HepG2 (cell line): ENCODE measurements around the gene NRG3. TPM values are rescaled to one million over a fixed set of nuclear protein-coding genes. Genes with fewer than 3 reads are reported as not detected.

Experiments used
- ATAC-seq: fragments of 200-7000 bp; cut with Tn5 transposase; 3 replicates; pipeline ENCODE4 v1.9.1; 2020; ENCODE audit warnings: mild to moderate bottlenecking, moderate library complexity
- BruUV-seq: library from RNA; stranded (reverse); fragments of 400-500 nt; replicated peaks from 2 replicates; lab custom pipeline; 2021; lab: Mats Ljungman, UMichigan
- CTCF ChIA-PET: fragments of 300-600 bp; formaldehyde crosslinking; extraction: SDS; loops from one replicate; lab custom pipeline; 2021; ENCODE audit warnings: low total read pairs, inconsistent platforms, low intra/inter-chr PET ratio; lab: Yijun Ruan, JAX
- POLR2A ChIA-PET: fragments of 350-600 bp; sonication (Branson Sonifier 250); formaldehyde crosslinking; loops from one replicate; lab custom pipeline; 2020; ENCODE audit warnings: antibody characterized with exemption, inconsistent platforms; lab: Yijun Ruan, JAX
- DNase-seq: peaks from one replicate; pipeline ENCODE4 v3.0.0-alpha.2; 2015; ENCODE audit warnings: low spot score
- FAIRE-seq: peaks from 3 replicates; lab custom pipeline; 2011; peaks lifted over from hg19 to GRCh38; lab: Jason Lieb, UNC
- H2AFZ ChIP-seq: one replicate; pipeline ENCODE4 v1.6.1; 2011; ENCODE audit warnings: low read length, inconsistent platforms
- H3K27ac ChIP-seq: fragments of 300-600 bp; 3 replicates; pipeline ENCODE4 v1.8.0; 2011; ENCODE audit warnings: mixed run types, mild to moderate bottlenecking, mixed read lengths, low read length, inconsistent platforms; ENCODE audit not compliant: insufficient read depth; ENCODE audit errors: extremely low read length
- H3K27me3 ChIP-seq, 2 experiments: fragments of 200-600 bp in 1 of 2; 2 replicates in 1 of 2; 3 replicates in 1 of 2; pipeline versions ENCODE4 v1.6.0 to v1.8.0; 2011; ENCODE audit warnings: low read length in 2 of 2, mild to moderate bottlenecking in 2 of 2, moderate library complexity in 2 of 2, inconsistent platforms in 1 of 2; ENCODE audit not compliant: insufficient read depth in 2 of 2, control insufficient read depth in 1 of 2
- H3K36me3 ChIP-seq, 2 experiments: fragments of 200-600 bp in 1 of 2; replicated peaks in 1 of 2; 2 replicates in 1 of 2; 3 replicates in 1 of 2; pipeline versions ENCODE4 v1.5.1 to v1.8.0; 2011; ENCODE audit warnings: low read length in 2 of 2, inconsistent platforms in 1 of 2; ENCODE audit not compliant: insufficient read depth in 2 of 2, control insufficient read depth in 1 of 2
- H3K4me1 ChIP-seq: 2 replicates; pipeline ENCODE4 v1.5.1; 2012; ENCODE audit warnings: low read length, inconsistent platforms; ENCODE audit not compliant: insufficient read depth
- H3K4me2 ChIP-seq: 2 replicates; pipeline ENCODE4 v1.6.0; 2011; ENCODE audit warnings: low read depth, low read length, inconsistent platforms
- H3K4me3 ChIP-seq, 3 experiments: fragments of 200-600 bp in 1 of 3; sonication (generic), shearing (Covaris generic) in 1 of 3; replicated peaks in 1 of 3; 2 replicates each; pipeline ENCODE4 v1.5.1; 2011 to 2016; ENCODE audit warnings: low read length in 3 of 3, inconsistent platforms in 2 of 3, low read depth in 2 of 3, mild to moderate bottlenecking in 2 of 3, control low read depth in 1 of 3, mixed read lengths in 1 of 3; ENCODE audit not compliant: insufficient read depth in 1 of 3
- H3K79me2 ChIP-seq: one replicate; pipeline ENCODE4 v1.6.1; 2011; ENCODE audit warnings: low read length, inconsistent platforms; ENCODE audit not compliant: insufficient read depth
- H3K9ac ChIP-seq: 2 replicates; pipeline ENCODE4 v1.6.0; 2011; ENCODE audit warnings: mild to moderate bottlenecking, low read depth, low read length, inconsistent platforms; ENCODE audit not compliant: insufficient read depth
- H3K9me3 ChIP-seq: 2 replicates; pipeline ENCODE4 v1.5.1; 2012; ENCODE audit warnings: mild to moderate bottlenecking, low read length
- H4K20me1 ChIP-seq: 2 replicates; pipeline ENCODE4 v1.6.0; 2011; ENCODE audit warnings: inconsistent platforms, mild to moderate bottlenecking, low read length, moderate library complexity; ENCODE audit not compliant: insufficient read depth
- CEBPB ChIP-seq: IDR thresholded peaks from 2 replicates; pipeline ENCODE4 v1.6.1; 2011; ENCODE audit warnings: low read depth, low read length, improper control_type of control experiment, borderline replicate concordance
- JDP2 ChIP-seq: sonication (generic); formaldehyde crosslinking; IDR thresholded peaks from 2 replicates; pipeline ENCODE4 v1.8.1; 2022; ENCODE audit warnings: missing genetic modification reagents, borderline replicate concordance
- KAT7 ChIP-seq: IDR thresholded peaks from 2 replicates; pipeline ENCODE4 v1.6.1; 2018; ENCODE audit warnings: borderline replicate concordance, missing compliant biosample characterization
- ZNF737 ChIP-seq: sonication (generic); formaldehyde crosslinking; IDR thresholded peaks from 2 replicates; pipeline ENCODE4 v1.5.0; 2020; ENCODE audit warnings: missing genetic modification reagents, mild to moderate bottlenecking, borderline replicate concordance
- WGBS: methylation state at CpG from one replicate; pipeline ENCODE4 v1.1.6; 2017; ENCODE audit warnings: low lambda C conversion rate; 5-methylcytosine and 5-hydroxymethylcytosine counted together
- in situ Hi-C: cut with HindIII; loops from 2 replicates; pipeline ENCODE4 v1.10.0; 2017; ENCODE audit warnings: low pct_unique_long_range_greater_than_20kb; ENCODE audit not compliant: extremely low pct_ligation_motif_present
- intact Hi-C: fragments of 100-400 bp; cut with micrococcal nuclease; formaldehyde crosslinking; loops from one replicate; pipeline ENCODE4 v1.10.0; 2022; ENCODE audit not compliant: unreplicated experiment
- polyA plus RNA-seq, 8 experiments: library from polyadenylated mRNA; depleted of rRNA in 3 of 8; stranded (reverse) in 7 of 8; unstranded in 1 of 8; fragments of >200 nt; fragmentation: Illumina TruSeq in 4 of 8; extraction: Trizol in 4 of 8; gene quantifications; 2 replicates each; pipeline versions ENCODE4 v1.2.1 to v1.2.3, GENCODE V29; 2011 to 2016; ENCODE audit warnings: low read depth in 4 of 8, missing spikeins in 1 of 8, mixed read lengths in 1 of 8; ENCODE audit not compliant: insufficient read depth in 1 of 8
- total RNA-seq, 5 experiments: library from RNA; depleted of rRNA; stranded (reverse); fragments of >200 nt; fragmentation: Illumina TruSeq; extraction: Trizol; gene quantifications; 2 replicates each; pipeline ENCODE4 v1.2.3, GENCODE V29; 2016; ENCODE audit warnings: low read depth in 1 of 5

NRG3 gene
- total and polyA plus RNA-seq, 2 of the 13 experiments (the other 11 are each of a cell fraction or from before 2014, with no cell fraction given) = not detected

DNA sequence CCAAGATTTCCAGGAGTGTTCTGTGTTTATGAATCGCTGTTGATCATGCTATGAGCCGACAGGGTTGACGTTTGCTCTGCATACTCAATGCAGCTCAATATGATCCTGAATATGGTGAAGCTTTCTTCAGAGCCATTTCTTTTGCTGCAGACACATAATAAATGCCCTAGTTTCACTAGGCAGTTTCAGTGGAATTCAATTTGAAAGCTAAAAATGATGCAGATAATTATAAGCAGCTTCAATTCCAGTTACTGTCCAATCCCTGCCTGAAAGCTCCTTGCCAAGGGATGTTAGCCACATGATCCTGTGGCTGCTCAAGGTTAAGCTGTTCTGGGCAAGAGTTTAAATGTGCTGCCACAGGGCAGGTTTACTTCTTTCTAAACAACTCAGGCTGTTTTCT is 805.6 kb downstream of the NRG3 start:
- DNase-seq (no peak), FAIRE-seq (no peak), ATAC-seq (no peak)
- no peak overlapping the region for H3K9ac ChIP-seq
- intact Hi-C loops (no loop called here), in situ Hi-C loops (no loop called here)
- H3K9me3 ChIP-seq = peaks cover 77% of the 10 kb centered on the region
- WGBS = 0% methylated on average over 3 of the region's 3 CpGs
- no peak overlapping the region for H3K4me2 ChIP-seq
- H3K79me2 ChIP-seq = no peaks in the 10 kb centered on the region
- no TSS peak for BruUV-seq
- H3K27ac ChIP-seq = no peak overlapping the region
- H3K36me3 ChIP-seq = no peaks in the 10 kb centered on the region
- H4K20me1 ChIP-seq = no peaks in the 10 kb centered on the region
- no peak for TF ChIP-seq JDP2 (CRISPR knock-in tag)
- no peak for TF ChIP-seq ZNF737 (CRISPR knock-in tag)
- no peaks in the 10 kb centered on the region for H3K4me1 ChIP-seq
- no peaks in the 10 kb centered on the region for H3K27me3 ChIP-seq
- no peak overlapping the region for H2AFZ ChIP-seq
- ChIA-PET POLR2A (no interaction called here), CTCF (no interaction called here)
- H3K4me3 ChIP-seq = no peak overlapping the region

DNA sequence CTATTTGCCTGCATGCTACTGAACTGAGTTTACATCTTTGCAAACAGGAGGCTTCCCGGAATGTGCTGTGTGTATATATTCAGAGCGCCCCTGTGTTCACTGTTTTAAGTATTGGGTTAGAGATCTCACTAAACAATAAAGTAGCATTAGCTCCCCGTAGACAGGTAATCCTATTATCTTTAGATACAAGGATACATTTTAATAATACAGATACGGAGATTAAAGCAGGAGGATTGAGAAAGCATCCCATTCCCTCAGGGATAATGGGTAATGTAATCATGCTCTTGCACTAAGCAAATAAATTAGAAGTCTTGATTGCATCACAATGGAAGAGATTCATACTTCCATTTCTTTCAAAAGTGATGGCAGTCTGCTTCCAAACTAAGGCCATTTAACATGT is 809.0 kb downstream of the NRG3 start:
- no peak overlapping the region for H3K4me3 ChIP-seq
- no peak overlapping the region for H3K4me2 ChIP-seq
- no peaks in the 10 kb centered on the region for H4K20me1 ChIP-seq
- 6% methylated on average over 4 of the region's 4 CpGs for WGBS
- H3K9ac ChIP-seq = no peak overlapping the region
- H2AFZ ChIP-seq = no peak overlapping the region
- no peak overlapping the region for H3K27ac ChIP-seq
- H3K9me3 ChIP-seq = peaks cover 72% of the 10 kb centered on the region
- H3K4me1 ChIP-seq = no peaks in the 10 kb centered on the region
- intact Hi-C loops (no loop called here), in situ Hi-C loops (no loop called here)
- DNase-seq (no peak), FAIRE-seq (no peak), ATAC-seq (no peak)
- CTCF ChIA-PET = no interaction called here
- no peaks in the 10 kb centered on the region for H3K27me3 ChIP-seq
- POLR2A ChIA-PET = no interaction called here
- TF ChIP-seq KAT7 (no peak), CEBPB (peak; percentile 25; the same call in 1 of the 2 replicates)
- H3K36me3 ChIP-seq = no peaks in the 10 kb centered on the region
- no peaks in the 10 kb centered on the region for H3K79me2 ChIP-seq
- no TSS peak for BruUV-seq
